ENCODE measurements around the gene ZDHHC11B.
"Not testable (repeated sequence)": the region's sequence is repeated elsewhere in the genome, so short reads cannot be mapped to it uniquely, and the experiment has no call there.

ZDHHC11B gene

GRCh38 chr5:727087-727486 lies 57.4 kb downstream of the ZDHHC11B start:
- peak; percentile 5 for DNase-seq (ENCODE audit: low read depth)
- not testable (repeated sequence) for H3K4me3 ChIP-seq (ENCODE audit: low read depth, low read length)
- TF ChIP-seq CTCF (conservative IDR thresholded peaks at IDR 0.05; ENCODE audit: low read depth, low read length): peak; percentile 7

GRCh38 chr5:723865-724264 lies 60.7 kb downstream of the ZDHHC11B start:
- not testable (repeated sequence) for DNase-seq (ENCODE audit: low read depth)

GRCh38 chr5:723309-723708 lies 61.2 kb downstream of the ZDHHC11B start:
- not testable (repeated sequence) for H3K4me3 ChIP-seq (ENCODE audit: low read depth, low read length); DNase-seq (ENCODE audit: low read depth)

More at GRCh38 chr5:723865-724264, 60.7 kb downstream of the ZDHHC11B start:
- H3K4me3 ChIP-seq (ENCODE audit: low read depth, low read length): not testable (repeated sequence)

- DNase-seq (ENCODE audit: low read depth); H3K4me3 ChIP-seq (ENCODE audit: low read depth, low read length): not testable (repeated sequence)
Measured at GRCh38 chr5:719379-719778, 65.2 kb downstream of the ZDHHC11B start.

- no peak overlapping the region for H3K4me3 ChIP-seq (ENCODE audit: low read depth, low read length)
- TF ChIP-seq CTCF (conservative IDR thresholded peaks at IDR 0.05; ENCODE audit: low read depth, low read length): no peak
- no peak for DNase-seq (ENCODE audit: low read depth)
Measured at GRCh38 chr5:717143-717542, 67.4 kb downstream of the ZDHHC11B start.

- H3K4me3 ChIP-seq (ENCODE audit: low read depth, low read length): not testable (repeated sequence)
- DNase-seq (ENCODE audit: low read depth): peak; percentile 9
Measured at GRCh38 chr5:716740-717139, 67.8 kb downstream of the ZDHHC11B start.

- not testable (repeated sequence) for H3K4me3 ChIP-seq (ENCODE audit: low read depth, low read length); DNase-seq (ENCODE audit: low read depth)
Measured at GRCh38 chr5:715636-716035, 68.9 kb downstream of the ZDHHC11B start.

GRCh38 chr5:714215-715118 lies 70.1 kb downstream of the ZDHHC11B start:
- not testable (repeated sequence) for DNase-seq (ENCODE audit: low read depth); H3K4me3 ChIP-seq (ENCODE audit: low read depth, low read length)

GRCh38 chr5:713686-714085 lies 70.8 kb downstream of the ZDHHC11B start:
- not testable (repeated sequence) for H3K4me3 ChIP-seq (ENCODE audit: low read depth, low read length); DNase-seq (ENCODE audit: low read depth)

- H3K4me3 ChIP-seq (ENCODE audit: low read depth, low read length); DNase-seq (ENCODE audit: low read depth): not testable (repeated sequence)
Measured at GRCh38 chr5:708848-709517, 75.5 kb downstream of the ZDHHC11B start.

GRCh38 chr5:708374-708773 lies 76.2 kb downstream of the ZDHHC11B start:
- not testable (repeated sequence) for H3K4me3 ChIP-seq (ENCODE audit: low read depth, low read length); DNase-seq (ENCODE audit: low read depth)

- H3K4me3 ChIP-seq (ENCODE audit: low read depth, low read length): not testable (repeated sequence)
Measured at GRCh38 chr5:706127-706526, 78.4 kb downstream of the ZDHHC11B start.

GRCh38 chr5:696753-697702 lies 87.5 kb downstream of the ZDHHC11B start:
- not testable (repeated sequence) for DNase-seq (ENCODE audit: low read depth); H3K4me3 ChIP-seq (ENCODE audit: low read depth, low read length)

More at GRCh38 chr5:706127-706526, 78.4 kb downstream of the ZDHHC11B start:
- not testable (repeated sequence) for DNase-seq (ENCODE audit: low read depth)

- DNase-seq (ENCODE audit: low read depth); H3K4me3 ChIP-seq (ENCODE audit: low read depth, low read length): not testable (repeated sequence)
Measured at GRCh38 chr5:696191-696590, 88.3 kb downstream of the ZDHHC11B start.

- not testable (repeated sequence) for DNase-seq (ENCODE audit: low read depth); H3K4me3 ChIP-seq (ENCODE audit: low read depth, low read length)
Measured at GRCh38 chr5:695475-695874, 89.1 kb downstream of the ZDHHC11B start.

GRCh38 chr5:694042-694431 lies 90.5 kb downstream of the ZDHHC11B start:
- DNase-seq (ENCODE audit: low read depth); H3K4me3 ChIP-seq (ENCODE audit: low read depth, low read length): not testable (repeated sequence)

All from choroid plexus epithelial cell (primary cell).